Neural progenitor cell (in vitro differentiated cells): ENCODE measurements around the gene SUGCT.

Experiments
- EZH2 ChIP-seq: fragments of 200-600 bp; sonication (generic); IDR thresholded peaks from 2 replicates; pipeline ENCODE4 v1.6.1; 2017; ENCODE audit warnings: antibody characterized with exemption, mild to moderate bottlenecking, moderate library complexity
- TF ChIP-seq, protein P1 (sequence below): fragments of 200-600 bp; sonication (generic); IDR thresholded peaks from 2 replicates; pipeline ENCODE4 v1.5.1; 2017; ENCODE audit warnings: antibody characterized with exemption, mild to moderate bottlenecking

DNA sequence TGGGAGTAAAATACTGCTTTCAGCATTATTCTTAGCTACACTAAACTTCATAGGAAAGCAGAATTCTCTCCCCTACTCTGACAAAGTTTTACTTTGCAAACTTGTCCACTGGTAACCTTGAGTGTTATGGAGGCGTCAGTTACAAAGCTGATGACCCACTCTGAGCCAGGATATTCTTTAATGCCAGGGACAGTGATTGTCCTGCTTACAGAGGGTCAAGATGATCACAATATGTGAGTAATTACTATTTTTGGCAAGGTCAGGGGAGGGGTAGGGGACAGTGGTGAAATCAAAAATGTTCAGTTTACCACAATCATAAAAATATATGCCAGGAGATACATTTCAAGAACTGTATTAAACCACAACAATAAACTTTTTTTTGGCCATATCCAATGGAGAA lies 520.6 kb downstream of the SUGCT start:
- TF ChIP-seq, protein P1, sequence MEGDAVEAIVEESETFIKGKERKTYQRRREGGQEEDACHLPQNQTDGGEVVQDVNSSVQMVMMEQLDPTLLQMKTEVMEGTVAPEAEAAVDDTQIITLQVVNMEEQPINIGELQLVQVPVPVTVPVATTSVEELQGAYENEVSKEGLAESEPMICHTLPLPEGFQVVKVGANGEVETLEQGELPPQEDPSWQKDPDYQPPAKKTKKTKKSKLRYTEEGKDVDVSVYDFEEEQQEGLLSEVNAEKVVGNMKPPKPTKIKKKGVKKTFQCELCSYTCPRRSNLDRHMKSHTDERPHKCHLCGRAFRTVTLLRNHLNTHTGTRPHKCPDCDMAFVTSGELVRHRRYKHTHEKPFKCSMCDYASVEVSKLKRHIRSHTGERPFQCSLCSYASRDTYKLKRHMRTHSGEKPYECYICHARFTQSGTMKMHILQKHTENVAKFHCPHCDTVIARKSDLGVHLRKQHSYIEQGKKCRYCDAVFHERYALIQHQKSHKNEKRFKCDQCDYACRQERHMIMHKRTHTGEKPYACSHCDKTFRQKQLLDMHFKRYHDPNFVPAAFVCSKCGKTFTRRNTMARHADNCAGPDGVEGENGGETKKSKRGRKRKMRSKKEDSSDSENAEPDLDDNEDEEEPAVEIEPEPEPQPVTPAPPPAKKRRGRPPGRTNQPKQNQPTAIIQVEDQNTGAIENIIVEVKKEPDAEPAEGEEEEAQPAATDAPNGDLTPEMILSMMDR: no peak
- TF ChIP-seq EZH2: no peak
